WTC11 (cell line): Measurements from ENCODE around the gene MMP24.

Source experiments
- AFF4 ChIP-seq: sonication (generic); formaldehyde crosslinking; IDR thresholded peaks from 2 replicates; pipeline ENCODE4 v1.8.1; 2023; ENCODE audit warnings: mild to moderate bottlenecking, missing genetic modification reagents, borderline replicate concordance
- ATF3 ChIP-seq: sonication (generic); formaldehyde crosslinking; conservative IDR thresholded peaks from 2 replicates; pipeline ENCODE4 v1.8.1; 2022; ENCODE audit warnings: mild to moderate bottlenecking, missing genetic modification reagents
- CBFB ChIP-seq: sonication (generic); formaldehyde crosslinking; IDR thresholded peaks from 2 replicates; pipeline ENCODE4 v1.8.1; 2022; ENCODE audit warnings: mild to moderate bottlenecking, low read depth, missing genetic modification reagents
- CREB1 ChIP-seq: sonication (generic); formaldehyde crosslinking; IDR thresholded peaks from 2 replicates; pipeline ENCODE4 v1.8.0; 2023; ENCODE audit warnings: mild to moderate bottlenecking, missing genetic modification reagents
- CREM ChIP-seq: sonication (generic); formaldehyde crosslinking; IDR thresholded peaks from 2 replicates; pipeline ENCODE4 v1.8.1; 2022; ENCODE audit warnings: mild to moderate bottlenecking, missing genetic modification reagents, moderate library complexity
- CTCF ChIP-seq: fragments of 200-600 bp; IDR thresholded peaks from 2 replicates; pipeline ENCODE4 v1.8.0; 2022; ENCODE audit warnings: antibody characterized with exemption
- ELF4 ChIP-seq: sonication (generic); formaldehyde crosslinking; IDR thresholded peaks from 2 replicates; pipeline ENCODE4 v1.8.1; 2022; ENCODE audit warnings: low read depth, mild to moderate bottlenecking, moderate library complexity, missing genetic modification reagents
- MAX ChIP-seq: sonication (generic); formaldehyde crosslinking; IDR thresholded peaks from 2 replicates; pipeline ENCODE4 v1.8.0; 2022; ENCODE audit warnings: mild to moderate bottlenecking, missing genetic modification reagents
- NR2C2 ChIP-seq: sonication (generic); formaldehyde crosslinking; IDR thresholded peaks from 2 replicates; pipeline ENCODE4 v1.8.0; 2022; ENCODE audit warnings: mild to moderate bottlenecking, missing genetic modification reagents
- TEAD4 ChIP-seq: sonication (generic); formaldehyde crosslinking; IDR thresholded peaks from 2 replicates; pipeline ENCODE4 v1.8.0; 2022; ENCODE audit warnings: mild to moderate bottlenecking, missing genetic modification reagents
- USF2 ChIP-seq: sonication (generic); formaldehyde crosslinking; IDR thresholded peaks from 2 replicates; pipeline ENCODE4 v1.8.1; 2023; ENCODE audit warnings: mild to moderate bottlenecking, missing genetic modification reagents, moderate library complexity

GRCh38 chr20:35311822-35312221 is 85.3 kb downstream of the MMP24 start:
- TF ChIP-seq CTCF, result no peak
- no peak for TF ChIP-seq USF2 (CRISPR knock-in tag)
- TF ChIP-seq ELF4, result no peak
- TF ChIP-seq MAX, result no peak
- no peak for TF ChIP-seq CBFB
- no peak for TF ChIP-seq NR2C2
- no peak for TF ChIP-seq CREM (CRISPR knock-in tag)
- TF ChIP-seq ATF3 (CRISPR knock-in tag), result no peak
- TF ChIP-seq TEAD4 (CRISPR knock-in tag), result no peak
- TF ChIP-seq CREB1, result no peak
- TF ChIP-seq AFF4 (CRISPR knock-in tag), result no peak
